ENCODE data around the gene CNDP1. TPM values are rescaled to one million over a fixed set of nuclear protein-coding genes. Genes with fewer than 3 reads are reported as not detected.
A peak's percentile ranks its signal among the peaks of the same experiment; 100 is the strongest.

CNDP1 gene
- total RNA-seq, 1 experiment from 2014 or later: 0.08 TPM

DNA sequence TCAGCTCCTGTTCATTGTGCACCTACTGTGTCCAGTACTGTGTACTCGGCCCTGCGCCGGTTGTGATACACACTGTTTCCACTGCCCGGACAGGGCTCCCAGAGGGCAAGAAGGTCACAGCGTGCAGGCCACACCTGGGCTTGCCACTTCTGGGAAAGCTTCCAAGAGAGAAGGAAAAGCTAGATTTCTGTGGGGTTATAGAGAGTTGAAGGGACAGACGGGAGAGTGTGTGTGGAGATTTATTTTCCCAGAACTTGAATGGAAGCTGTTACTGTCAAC lies 3.8 kb upstream of the CNDP1 start:
- DNase-seq (ENCODE audit: low read depth, low spot score): no peak
- in situ Hi-C loops (cut with HindIII; ENCODE audit: low pct_unique_long_range_greater_than_20kb, low sequenced_read_pairs): no loop called here

DNA sequence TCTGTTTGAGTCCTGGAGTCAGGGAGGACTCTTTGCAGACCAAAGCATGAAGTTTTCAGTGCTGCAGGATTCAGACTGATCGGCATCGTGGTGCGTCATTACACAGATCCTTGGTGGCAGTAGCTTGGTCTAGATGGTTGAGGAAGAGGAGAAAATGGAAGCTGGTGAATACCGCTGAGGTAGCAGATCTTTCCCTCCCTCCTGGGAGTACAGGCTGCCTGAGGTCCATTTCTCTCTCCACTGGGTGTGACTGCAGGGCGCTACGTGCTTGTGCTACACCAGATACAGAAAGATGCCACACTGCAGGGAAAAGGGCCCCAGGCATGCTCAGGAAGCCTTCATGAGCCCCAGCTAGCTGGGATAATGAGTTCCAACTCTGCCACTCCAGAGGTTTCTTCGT lies 3.3 kb upstream of the CNDP1 start:
- in situ Hi-C loops (cut with HindIII; ENCODE audit: low pct_unique_long_range_greater_than_20kb, low sequenced_read_pairs): no loop called here
- DNase-seq (ENCODE audit: low read depth, low spot score): no peak

DNA sequence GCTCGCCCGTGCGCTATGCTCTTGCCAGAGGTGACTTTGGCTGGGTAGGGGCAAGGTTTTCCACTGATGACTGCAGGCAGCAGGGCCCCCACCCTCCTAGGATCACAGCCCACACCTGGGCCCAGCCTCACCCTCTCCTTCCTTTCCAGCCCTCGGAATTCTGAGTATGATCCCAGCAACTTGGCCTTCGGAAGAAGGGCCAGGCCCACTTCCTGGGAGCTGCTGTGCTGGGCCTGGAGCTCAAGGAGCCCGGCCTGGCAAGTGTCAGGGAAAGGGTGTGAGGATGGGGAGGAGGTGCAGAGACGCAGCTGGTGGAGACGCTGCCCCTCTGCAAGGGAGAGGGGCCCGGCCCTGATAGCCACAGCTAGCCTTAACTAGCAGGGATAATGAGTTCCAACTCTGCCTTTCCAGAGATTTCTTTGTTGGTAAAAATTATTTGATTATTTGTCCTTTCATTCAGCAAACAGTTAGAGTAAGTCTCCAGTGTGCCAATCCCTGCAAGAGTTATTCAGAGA lies 1.7 kb upstream of the CNDP1 start:
- no peak for DNase-seq (ENCODE audit: low read depth, low spot score)
- in situ Hi-C loops (cut with HindIII; ENCODE audit: low pct_unique_long_range_greater_than_20kb, low sequenced_read_pairs): no loop called here

DNA sequence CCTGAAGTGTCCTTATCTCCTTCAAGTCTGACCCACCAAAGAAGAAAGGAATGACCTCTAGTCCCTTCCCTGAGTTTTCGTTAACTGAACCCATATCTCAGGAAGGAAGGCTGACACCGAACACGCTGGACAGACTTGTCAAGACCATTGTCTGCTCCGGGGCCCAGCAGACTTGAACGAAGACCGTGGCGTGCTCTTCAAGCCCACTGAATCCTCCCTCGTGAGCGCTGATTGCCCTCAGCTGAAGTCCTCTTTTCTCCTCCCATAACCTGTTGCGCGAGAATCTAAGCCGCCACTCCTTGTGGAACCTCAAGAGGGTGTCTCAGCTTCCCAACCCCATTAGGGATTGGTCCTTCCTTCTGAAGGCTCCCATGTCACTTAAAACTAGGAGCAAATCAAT lies 634 bp upstream of the CNDP1 start:
- no peak for DNase-seq (ENCODE audit: low read depth, low spot score)
- in situ Hi-C loops (cut with HindIII; ENCODE audit: low pct_unique_long_range_greater_than_20kb, low sequenced_read_pairs): no loop called here

DNA sequence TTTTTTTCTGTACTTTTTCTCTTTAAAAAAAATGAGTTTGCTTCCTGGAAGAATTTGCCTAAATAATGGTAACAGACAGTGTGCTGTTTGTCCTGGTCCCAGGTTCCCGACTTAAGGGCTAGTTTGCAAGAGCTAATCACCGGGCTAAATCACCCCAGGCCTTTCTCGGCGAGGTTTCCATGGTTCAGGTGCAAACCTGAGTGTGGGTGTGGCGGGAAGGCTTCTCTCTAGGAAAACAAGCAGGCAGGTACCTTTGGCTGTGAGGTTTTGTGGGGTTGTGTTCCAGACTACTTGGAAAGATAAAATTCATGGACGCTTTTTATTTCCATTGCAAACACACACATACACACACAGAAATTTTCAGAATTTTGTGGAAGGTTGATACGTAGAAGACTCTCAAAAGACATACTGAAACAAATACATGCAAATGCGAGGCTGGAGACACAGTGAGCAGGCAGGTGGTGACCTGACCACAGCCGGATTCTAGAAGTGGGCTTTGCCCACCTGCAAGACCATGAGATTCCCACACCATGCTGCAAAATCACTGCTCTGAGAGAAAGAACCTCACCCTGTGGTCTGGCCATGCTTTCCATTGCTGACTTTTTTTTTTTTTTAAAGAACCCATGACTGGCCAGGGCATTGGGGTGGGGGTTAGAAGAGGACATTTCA lies 815 bp downstream of the CNDP1 start:
- DNase-seq (ENCODE audit: low read depth, low spot score): no peak
- in situ Hi-C loops (cut with HindIII; ENCODE audit: low pct_unique_long_range_greater_than_20kb, low sequenced_read_pairs): no loop called here

DNA sequence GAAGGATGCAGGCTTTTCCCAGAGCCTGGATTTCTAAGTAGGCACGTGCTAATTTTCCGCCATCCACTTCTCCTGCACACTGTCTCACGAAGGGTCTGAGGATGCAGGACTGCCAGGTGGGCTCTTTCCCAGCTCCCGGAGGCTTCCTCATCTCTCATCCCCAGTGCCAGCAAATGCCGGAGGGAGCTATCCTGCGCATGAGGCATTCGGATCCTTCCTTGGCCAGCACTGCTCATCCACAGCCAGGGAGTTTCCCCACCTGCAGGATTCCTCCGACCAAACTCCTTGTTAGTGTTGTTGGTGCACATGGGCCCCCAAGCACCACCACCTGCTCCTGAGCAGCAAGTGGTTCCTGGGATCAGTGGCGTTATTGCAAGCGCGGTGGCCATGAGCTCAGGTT lies 5.0 kb downstream of the CNDP1 start:
- no peak for DNase-seq (ENCODE audit: low read depth, low spot score)
- in situ Hi-C loops (cut with HindIII; ENCODE audit: low pct_unique_long_range_greater_than_20kb, low sequenced_read_pairs): no loop called here

DNA sequence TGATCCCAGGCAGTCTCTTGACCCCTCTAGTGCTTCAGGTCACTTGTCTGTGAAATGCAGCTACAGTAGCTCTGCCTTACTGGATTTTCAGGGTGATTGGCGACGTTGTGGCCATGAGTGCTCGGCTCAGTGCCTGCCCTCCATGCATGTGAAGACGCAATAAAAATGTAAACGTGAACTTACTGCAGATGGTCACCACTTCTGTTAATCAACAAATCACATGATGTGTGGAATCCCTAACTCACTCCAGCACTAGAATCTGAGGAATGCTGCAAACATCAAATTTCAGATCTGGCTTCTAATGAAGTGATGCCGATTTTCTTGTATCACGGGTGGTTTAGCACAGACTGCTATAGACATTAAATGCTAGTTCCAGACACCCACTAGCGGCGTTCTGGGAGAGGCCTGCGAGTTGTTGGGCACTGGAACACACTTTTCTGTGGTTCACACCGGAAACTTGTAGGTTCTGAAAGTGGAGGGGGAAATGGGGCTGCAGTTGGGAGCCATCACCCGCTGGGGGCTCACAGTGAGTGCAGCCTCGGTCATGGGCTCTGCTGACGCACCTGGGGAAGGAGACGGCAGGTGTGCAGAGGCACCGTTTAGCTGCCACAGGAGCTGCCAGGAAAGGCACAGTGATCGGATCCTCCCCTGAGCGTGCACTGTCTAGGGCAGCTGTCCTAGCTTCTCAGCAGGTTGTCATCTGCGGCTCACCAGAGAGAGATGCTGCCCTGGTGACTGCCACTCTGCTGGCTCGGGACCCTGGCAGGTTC lies 6.5 kb downstream of the CNDP1 start:
- in situ Hi-C loops (cut with HindIII; ENCODE audit: low pct_unique_long_range_greater_than_20kb, low sequenced_read_pairs): no loop called here

DNA sequence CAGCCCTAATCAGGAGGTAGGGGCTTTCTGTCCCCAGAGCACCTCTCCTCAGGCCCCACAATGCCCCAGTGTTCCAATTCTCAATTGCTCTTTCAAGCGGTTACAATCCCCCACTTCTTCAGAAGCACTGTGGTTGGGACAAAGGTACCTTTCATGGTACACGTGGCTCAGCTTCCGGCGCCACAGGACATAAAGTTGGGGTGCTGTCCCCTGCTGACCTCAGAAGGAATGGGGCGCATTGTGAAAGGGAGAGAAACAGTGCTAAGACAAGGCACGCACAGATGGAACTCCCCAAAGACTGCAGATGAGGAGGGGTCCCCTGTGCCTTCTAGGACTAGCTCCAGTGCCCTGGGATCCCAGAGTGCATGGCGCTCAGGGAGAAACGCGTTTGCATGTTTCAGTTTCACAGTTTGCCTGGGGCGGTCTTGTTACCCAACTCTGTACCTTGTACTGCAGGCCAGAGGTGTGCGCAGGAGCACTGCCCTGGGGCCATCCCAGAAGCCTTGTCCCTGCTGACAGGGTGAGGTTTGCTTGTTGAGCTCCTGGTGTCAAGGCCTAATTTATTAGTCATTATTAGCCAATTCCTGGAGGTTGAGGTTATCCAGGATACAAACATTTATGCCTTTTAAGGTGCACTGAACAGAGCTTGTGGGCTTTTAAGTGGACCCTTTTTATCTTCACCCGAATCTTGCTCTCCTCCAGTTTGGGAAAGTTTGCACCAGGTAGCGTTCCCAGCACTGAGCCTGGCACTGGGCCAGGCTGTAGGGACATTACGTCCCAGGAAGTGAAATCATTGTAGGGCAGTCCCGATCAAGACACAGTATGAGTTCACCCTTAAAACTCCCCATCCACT lies 7.6 kb downstream of the CNDP1 start:
- peak; percentile 74 for DNase-seq (ENCODE audit: low read depth, low spot score)
- in situ Hi-C loops (cut with HindIII; ENCODE audit: low pct_unique_long_range_greater_than_20kb, low sequenced_read_pairs): no loop called here

More for the DNA sequence above, 6.5 kb downstream of the CNDP1 start:
- no peak for DNase-seq (ENCODE audit: low read depth, low spot score)

DNA sequence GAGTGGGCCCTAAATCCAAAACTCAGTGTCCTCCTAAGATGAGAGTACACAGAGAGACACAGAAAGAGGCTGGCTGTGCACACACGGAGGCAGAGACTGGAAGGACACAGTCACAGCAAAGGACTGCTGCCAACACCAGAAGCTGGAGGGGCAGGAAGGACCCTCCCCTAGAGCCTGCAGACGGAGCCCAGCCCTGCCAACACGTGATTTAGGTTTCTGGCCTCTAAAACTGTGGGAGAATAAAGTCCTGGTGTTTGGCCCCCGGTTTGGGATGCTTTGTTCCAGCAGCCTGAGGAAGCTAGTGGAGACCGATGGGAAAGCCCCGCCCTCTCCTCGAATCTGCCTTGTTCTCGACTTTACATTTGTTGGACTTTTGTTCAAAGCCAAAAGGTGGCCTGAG lies 10.6 kb downstream of the CNDP1 start:
- no peak for DNase-seq (ENCODE audit: low read depth, low spot score)
- in situ Hi-C loops (cut with HindIII; ENCODE audit: low pct_unique_long_range_greater_than_20kb, low sequenced_read_pairs): no loop called here

DNA sequence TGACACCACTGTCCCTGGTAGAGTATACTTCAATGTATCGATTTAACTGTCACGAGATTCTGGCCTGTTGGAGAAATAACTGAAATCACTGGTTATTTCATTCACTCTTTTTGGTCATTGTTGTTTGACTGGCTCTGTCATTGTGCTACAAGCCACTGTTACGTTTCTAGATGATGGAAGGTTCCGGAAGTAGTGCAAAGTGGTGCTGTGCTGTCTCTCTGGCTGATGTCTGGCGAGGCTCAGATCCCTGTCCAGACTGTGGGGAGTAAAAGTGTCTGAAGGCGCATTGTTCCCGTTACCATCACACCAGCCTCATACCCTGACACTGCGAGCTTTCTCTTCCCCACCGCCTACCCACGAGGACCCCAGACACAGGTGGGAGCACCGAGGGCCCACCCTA lies 11.7 kb downstream of the CNDP1 start:
- no peak for DNase-seq (ENCODE audit: low read depth, low spot score)
- in situ Hi-C loops (cut with HindIII; ENCODE audit: low pct_unique_long_range_greater_than_20kb, low sequenced_read_pairs): no loop called here

DNA sequence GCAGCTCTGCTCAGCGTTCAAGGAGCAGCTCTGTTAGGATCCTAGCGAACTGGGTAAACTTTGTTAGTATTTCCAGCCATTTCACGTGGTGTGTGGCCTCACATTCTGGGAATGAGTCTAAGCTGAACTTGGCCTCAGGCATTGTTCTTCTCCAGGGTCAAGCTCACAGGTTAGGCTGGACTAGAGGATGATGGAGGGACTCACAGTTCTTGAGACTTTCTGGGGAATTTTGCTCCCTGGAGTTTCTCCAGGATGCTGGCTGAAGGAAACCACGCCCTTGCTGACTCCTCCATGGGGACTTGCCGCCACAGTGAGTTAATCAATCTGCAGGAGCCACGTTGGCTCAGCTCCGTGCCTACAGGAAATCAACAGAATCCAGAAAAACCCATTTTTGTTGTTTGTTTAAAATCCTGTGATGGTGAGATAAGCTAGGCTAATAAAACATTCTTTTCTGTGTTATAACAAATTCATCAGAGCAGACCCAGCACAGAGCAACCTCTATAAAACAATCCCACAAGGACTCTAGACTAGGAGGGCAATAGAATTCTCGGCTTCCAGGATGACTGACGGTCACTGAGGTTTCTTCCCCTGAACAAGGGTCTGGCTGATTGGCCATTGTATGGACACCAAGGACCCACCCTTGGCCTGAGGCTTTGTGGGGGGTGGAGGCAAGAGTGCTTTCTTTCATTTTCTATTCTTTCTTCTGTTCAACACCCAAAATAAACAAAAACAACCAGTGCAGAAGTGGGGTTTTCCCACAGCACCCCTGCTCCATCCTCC lies 12.6 kb downstream of the CNDP1 start:
- in situ Hi-C loops (cut with HindIII; ENCODE audit: low pct_unique_long_range_greater_than_20kb, low sequenced_read_pairs): no loop called here
- no peak for DNase-seq (ENCODE audit: low read depth, low spot score)

DNA sequence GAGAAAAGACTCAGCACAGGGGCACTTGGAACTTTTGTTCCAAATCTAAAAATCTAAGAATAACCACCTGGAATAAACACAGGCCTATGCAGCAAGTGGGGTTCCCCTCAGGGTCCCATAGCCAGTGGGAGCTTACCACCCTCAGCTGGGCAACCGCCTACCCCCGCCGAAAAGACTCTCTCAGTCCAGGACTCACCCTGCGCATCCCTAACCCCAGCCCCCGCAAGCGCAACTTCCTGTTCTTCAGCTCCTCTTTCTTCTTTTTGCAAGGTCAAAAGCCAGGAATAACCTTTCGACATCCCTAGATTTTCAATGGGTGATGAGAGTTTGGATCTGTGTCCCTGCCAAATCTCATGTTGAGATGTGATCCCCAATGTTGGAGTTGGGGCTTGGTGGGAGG lies 13.6 kb downstream of the CNDP1 start:
- in situ Hi-C loops (cut with HindIII; ENCODE audit: low pct_unique_long_range_greater_than_20kb, low sequenced_read_pairs): no loop called here
- DNase-seq (ENCODE audit: low read depth, low spot score): no peak

DNA sequence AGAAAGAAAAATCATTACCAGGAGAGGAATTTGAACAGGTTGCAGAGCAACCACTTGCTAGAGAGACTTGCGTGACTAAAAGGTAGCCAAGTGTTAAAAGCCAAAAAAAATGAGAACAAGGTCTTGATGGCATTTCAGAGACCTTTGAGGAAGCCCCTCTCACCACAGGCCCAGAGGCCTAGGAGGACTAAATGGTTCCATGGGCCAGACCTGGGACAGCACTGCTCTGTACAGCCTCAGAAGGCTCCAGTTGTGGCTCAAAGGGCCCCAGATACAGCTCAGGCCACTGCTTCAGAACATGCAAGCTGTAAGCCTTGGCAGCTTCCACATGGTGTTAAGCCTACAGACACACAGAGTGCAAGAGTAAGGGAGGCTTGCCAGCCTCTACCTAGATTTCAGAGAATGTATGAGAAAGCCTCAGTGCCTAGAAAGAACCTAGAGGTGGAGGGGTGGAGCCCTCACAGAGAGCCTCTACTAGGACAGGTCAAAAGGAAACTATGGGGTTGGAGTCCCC lies 15.3 kb downstream of the CNDP1 start:
- in situ Hi-C loops (cut with HindIII; ENCODE audit: low pct_unique_long_range_greater_than_20kb, low sequenced_read_pairs): no loop called here

DNA sequence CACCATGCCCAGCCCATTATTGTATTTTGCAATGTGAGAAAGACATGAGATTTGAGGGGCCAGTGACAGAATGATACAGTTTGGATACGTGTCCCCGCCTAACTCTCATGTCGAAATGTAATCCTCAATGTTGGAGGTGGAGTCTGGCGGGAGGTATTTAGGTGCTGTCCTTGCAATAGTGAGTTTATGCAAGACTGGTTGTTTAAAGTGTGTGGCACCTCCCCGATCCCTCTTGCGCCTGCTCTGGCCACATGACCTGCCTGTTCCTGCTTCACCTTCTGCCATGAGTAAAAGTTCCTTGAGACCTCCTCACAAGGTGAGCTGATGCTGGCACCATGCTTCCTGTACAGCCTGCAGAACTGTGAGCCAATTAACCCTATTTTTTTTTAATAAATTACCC lies 16.6 kb downstream of the CNDP1 start:
- DNase-seq (ENCODE audit: low read depth, low spot score): no peak
- in situ Hi-C loops (cut with HindIII; ENCODE audit: low pct_unique_long_range_greater_than_20kb, low sequenced_read_pairs): no loop called here

More for the DNA sequence above, 15.3 kb downstream of the CNDP1 start:
- no peak for DNase-seq (ENCODE audit: low read depth, low spot score)

DNA sequence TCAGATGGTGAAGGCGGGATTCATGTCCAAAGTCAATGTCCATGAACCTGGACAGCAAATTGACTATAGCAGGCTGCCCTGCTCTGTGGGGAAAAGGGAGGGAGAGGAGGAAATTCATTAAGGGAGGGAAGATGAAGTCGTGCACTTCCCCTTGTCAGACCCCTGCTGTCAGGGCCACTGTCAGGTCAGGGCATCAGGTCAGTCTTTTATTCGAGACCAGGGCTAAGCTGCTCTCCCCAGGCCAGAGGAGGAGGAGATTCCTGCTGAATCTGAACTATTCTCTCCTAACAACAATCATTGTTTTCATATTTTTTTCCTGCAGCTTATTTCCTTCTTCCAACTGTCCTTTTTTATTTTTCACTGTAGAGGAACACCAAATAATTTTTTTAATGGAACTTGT lies 17.2 kb downstream of the CNDP1 start:
- in situ Hi-C loops (cut with HindIII; ENCODE audit: low pct_unique_long_range_greater_than_20kb, low sequenced_read_pairs): no loop called here
- no peak for DNase-seq (ENCODE audit: low read depth, low spot score)

DNA sequence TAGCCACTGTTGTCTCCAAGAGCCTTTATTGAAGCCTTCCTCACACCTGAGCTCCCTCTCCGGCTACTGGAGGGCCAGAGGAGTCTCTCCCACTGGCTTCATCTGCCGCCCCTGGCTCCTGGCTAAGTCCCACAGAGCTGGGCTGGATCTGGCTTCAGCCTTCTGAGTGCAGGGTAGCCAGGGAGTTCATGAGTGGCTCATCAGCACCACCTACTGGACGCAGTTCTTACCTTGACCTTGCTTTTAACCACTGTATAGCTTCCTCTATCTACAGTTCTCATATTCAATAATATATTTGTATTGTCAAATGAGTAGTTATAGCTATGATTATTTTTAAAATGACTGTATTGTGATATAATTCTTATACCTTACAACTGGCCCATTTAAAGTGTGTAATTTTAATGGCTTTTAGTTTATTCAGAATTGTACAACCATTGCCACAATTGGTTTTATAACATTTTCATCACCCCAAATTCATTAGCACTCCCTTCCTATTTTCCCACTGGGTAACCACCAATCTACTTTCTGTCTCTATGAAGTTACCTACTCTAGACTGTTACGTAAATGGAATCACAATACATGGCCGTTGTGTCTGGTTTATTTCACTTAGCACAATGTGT lies 17.7 kb downstream of the CNDP1 start:
- DNase-seq (ENCODE audit: low read depth, low spot score): peak; percentile 87
- in situ Hi-C loops (cut with HindIII; ENCODE audit: low pct_unique_long_range_greater_than_20kb, low sequenced_read_pairs): no loop called here

DNA sequence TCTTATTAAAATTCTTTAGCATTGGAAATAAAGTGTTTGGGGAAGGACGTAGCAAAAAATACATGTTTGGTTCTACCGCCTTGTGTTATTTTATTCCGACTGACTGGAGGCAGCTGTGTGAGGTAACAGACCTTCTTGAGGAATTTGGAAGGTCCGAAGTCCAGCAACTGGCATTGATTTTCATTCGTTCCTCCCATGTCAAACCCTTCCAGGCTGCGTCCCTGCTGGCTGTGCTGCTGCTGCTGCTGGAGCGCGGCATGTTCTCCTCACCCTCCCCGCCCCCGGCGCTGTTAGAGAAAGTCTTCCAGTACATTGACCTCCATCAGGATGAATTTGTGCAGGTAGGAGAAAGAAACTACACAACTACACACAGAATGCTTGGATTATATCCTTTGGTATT lies 21.8 kb downstream of the CNDP1 start:
- in situ Hi-C loops (cut with HindIII; ENCODE audit: low pct_unique_long_range_greater_than_20kb, low sequenced_read_pairs): no loop called here
- DNase-seq (ENCODE audit: low read depth, low spot score): no peak

Measured in SK-MEL-5 (cell line).